C4-2B (cell line): ENCODE data around the gene ENO2.
"Not testable (repeated sequence)": the region's sequence is repeated elsewhere in the genome, so short reads cannot be mapped to it uniquely, and the experiment has no call there.

Experiments used
- ZFX ChIP-seq: fragments of 450-650 bp; IDR thresholded peaks from 2 replicates; pipeline ENCODE4 v1.6.1; 2017
- TF ChIP-seq, protein P1 (sequence below): fragments of 450-650 bp; conservative IDR thresholded peaks from 2 replicates; pipeline ENCODE4 v1.5.1; 2017; ENCODE audit warnings: mild to moderate bottlenecking

DNA sequence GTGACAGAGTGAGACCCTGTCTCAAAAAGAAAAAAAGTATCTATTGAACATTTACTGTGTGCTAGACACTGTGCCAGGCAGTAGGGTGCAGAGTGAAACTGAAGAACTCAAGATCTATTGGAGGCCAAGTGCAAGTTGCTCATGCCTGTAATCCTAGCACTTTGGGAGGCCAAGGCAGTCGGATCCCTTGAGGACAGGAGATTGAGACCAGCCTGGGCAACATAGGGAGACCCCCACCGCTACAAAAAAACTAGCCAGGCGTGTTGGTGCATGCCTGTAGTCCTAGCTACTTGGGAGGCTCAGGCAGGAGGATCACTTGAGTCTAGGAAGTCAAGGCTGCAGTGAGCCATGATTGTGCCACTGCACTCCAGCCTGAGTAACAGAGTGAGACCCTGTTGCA, 21.7 kb upstream of the ENO2 start:
- TF ChIP-seq, protein P1, sequence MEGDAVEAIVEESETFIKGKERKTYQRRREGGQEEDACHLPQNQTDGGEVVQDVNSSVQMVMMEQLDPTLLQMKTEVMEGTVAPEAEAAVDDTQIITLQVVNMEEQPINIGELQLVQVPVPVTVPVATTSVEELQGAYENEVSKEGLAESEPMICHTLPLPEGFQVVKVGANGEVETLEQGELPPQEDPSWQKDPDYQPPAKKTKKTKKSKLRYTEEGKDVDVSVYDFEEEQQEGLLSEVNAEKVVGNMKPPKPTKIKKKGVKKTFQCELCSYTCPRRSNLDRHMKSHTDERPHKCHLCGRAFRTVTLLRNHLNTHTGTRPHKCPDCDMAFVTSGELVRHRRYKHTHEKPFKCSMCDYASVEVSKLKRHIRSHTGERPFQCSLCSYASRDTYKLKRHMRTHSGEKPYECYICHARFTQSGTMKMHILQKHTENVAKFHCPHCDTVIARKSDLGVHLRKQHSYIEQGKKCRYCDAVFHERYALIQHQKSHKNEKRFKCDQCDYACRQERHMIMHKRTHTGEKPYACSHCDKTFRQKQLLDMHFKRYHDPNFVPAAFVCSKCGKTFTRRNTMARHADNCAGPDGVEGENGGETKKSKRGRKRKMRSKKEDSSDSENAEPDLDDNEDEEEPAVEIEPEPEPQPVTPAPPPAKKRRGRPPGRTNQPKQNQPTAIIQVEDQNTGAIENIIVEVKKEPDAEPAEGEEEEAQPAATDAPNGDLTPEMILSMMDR = not testable (repeated sequence)
- TF ChIP-seq ZFX = not testable (repeated sequence)
